Prostate gland (tissue), 2 donors: ENCODE data around the gene CTPS2. TPM values are rescaled to one million over a fixed set of nuclear protein-coding genes. Genes with fewer than 3 reads are reported as not detected.
"Not testable (repeated sequence)": the region's sequence is repeated elsewhere in the genome, so short reads cannot be mapped to it uniquely, and the experiment has no call there.

ENCODE experiments used
- DNase-seq: peaks from one replicate; pipeline ENCODE4 v3.0.0-alpha.2; 2019; ENCODE audit warnings: low spot score
- H3K27ac ChIP-seq, 2 donors: fragments of 200-600 bp; sonication (generic); 2 replicates each; pipeline ENCODE4 v1.5.1; 2017 to 2019
- H3K27me3 ChIP-seq: fragments of 200-600 bp; sonication (generic); replicated peaks from 2 replicates; pipeline ENCODE4 v1.5.1; 2019; ENCODE audit not compliant: insufficient read depth
- H3K36me3 ChIP-seq, 2 donors: fragments of 200-600 bp; sonication (generic); 1 replicate in 1 of 2; 2 replicates in 1 of 2; pipeline versions ENCODE4 v1.5.1 to v1.8.1; 2017 to 2019
- H3K4me1 ChIP-seq: fragments of 200-600 bp; sonication (generic); replicated peaks from 2 replicates; pipeline ENCODE4 v1.5.1; 2019
- H3K4me3 ChIP-seq, 2 donors: fragments of 200-600 bp; sonication (generic); 2 replicates each; pipeline ENCODE4 v1.5.1; 2017 to 2019
- H3K9me3 ChIP-seq: fragments of 200-600 bp; sonication (generic); 2 replicates; pipeline ENCODE4 v1.5.1; 2017
- CTCF ChIP-seq, 4 experiments: fragments of 200-600 bp in 2 of 4; fragments of 450-650 bp in 2 of 4; sonication (generic) in 2 of 4; IDR thresholded peaks; 1 replicate in 3 of 4; 2 replicates in 1 of 4; pipeline ENCODE4 v1.5.1; 2016 to 2019; ENCODE audit warnings: antibody characterized with exemption in 4 of 4, mild to moderate bottlenecking in 2 of 4, moderate library complexity in 2 of 4
- POLR2A ChIP-seq: fragments of 450-650 bp; IDR thresholded peaks from one replicate; pipeline ENCODE4 v1.6.1; 2016; ENCODE audit warnings: antibody characterized with exemption, mild to moderate bottlenecking
- POLR2AphosphoS5 ChIP-seq: sonication (generic); formaldehyde crosslinking; IDR thresholded peaks from one replicate; pipeline ENCODE4 v1.6.1; 2017; ENCODE audit warnings: antibody characterized with exemption
- WGBS: methylation state at CpG from one replicate; pipeline ENCODE4 v1.1.5; 2018; 5-methylcytosine and 5-hydroxymethylcytosine counted together
- intact Hi-C: fragments of 100-400 bp; cut with DNase I; formaldehyde crosslinking; loops from one replicate; pipeline ENCODE4 v1.14.2; 2022
- total RNA-seq, 2 donors: library from RNA; depleted of rRNA; stranded (reverse); fragments of >200 nt; gene quantifications; one replicate each; pipeline ENCODE4 v1.1.0, GENCODE V29; 2016

Gene CTPS2
- total RNA-seq, 2 donors from 2014 or later = 14.3 to 20.4 TPM

DNA sequence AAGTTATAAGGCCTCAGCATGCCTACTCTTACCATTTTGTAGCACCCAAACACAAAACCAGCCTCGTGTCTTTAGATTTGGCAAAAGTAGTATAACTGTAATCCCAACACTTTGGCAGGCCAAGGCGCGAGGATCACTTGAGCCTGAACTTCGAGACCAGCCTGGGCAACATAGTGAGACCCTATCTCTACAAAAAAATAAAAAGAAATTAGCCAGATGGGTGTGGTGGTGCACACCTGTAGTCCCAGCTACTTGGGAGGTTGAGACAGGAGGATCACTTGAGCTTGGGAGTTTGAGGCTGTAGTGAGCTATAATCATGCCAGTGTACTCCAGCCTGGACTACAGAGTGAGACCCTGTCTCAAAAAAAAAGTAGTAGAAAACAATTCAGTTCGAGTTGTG, 24.6 kb upstream of the CTPS2 start:
- H3K4me1 ChIP-seq = no peaks in the 10 kb centered on the region
- TF ChIP-seq POLR2AphosphoS5 (no peak), CTCF (IDR thresholded peaks at IDR 0.05) (no peak), POLR2A (no peak)
- no peak overlapping the region for H3K4me3 ChIP-seq
- 96% methylated on average over 5 of the region's 5 CpGs for WGBS
- H3K9me3 ChIP-seq = no peaks in the 10 kb centered on the region
- H3K36me3 ChIP-seq = no peaks in the 10 kb centered on the region
- H3K27ac ChIP-seq = no peak overlapping the region
- DNase-seq = no peak
- intact Hi-C loops = no loop called here
- H3K27me3 ChIP-seq = no peaks in the 10 kb centered on the region

- Histone ChIP-seq H3K4me1 (no peaks in the 10 kb centered on the region), H3K9me3 (no peaks in the 10 kb centered on the region), H3K27ac (no peak overlapping the region), H3K4me3 (no peak overlapping the region), H3K27me3 (no peaks in the 10 kb centered on the region), H3K36me3 (no peaks in the 10 kb centered on the region)
- intact Hi-C loops = no loop called here
- DNase-seq = no peak
- TF ChIP-seq POLR2AphosphoS5 (no peak), POLR2A (no peak), CTCF (IDR thresholded peaks at IDR 0.05) (no peak)
These were observed 20.5 kb upstream of the CTPS2 start for GRCh38 chrX:16733013-16733412.

DNA sequence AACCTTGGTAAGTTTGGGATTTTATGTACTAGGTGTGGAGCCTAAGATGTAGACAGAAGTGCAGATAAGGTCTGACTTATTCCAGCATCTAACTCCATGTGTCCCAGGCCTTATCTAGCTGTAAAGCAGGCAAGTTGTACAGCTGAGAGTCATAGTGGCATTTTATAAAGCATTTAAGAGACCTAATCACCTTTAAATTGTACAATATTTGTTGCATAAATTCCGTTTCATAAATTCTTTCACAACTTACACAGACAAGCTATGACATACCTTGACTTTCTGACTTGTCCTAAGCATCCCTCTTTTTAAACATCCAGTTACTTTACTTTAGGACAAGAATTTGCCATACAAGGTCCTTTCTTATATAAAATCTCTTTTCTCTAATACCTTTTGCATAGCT, 18.0 kb upstream of the CTPS2 start:
- no peak overlapping the region for H3K4me3 ChIP-seq
- no peak overlapping the region for H3K27ac ChIP-seq
- 100% methylated on average over 1 of the region's 1 CpG for WGBS
- H3K27me3 ChIP-seq = no peaks in the 10 kb centered on the region
- no peaks in the 10 kb centered on the region for H3K4me1 ChIP-seq
- no peak for TF ChIP-seq POLR2AphosphoS5
- TF ChIP-seq POLR2A = no peak
- TF ChIP-seq CTCF (IDR thresholded peaks at IDR 0.05) = no peak
- H3K36me3 ChIP-seq = no peaks in the 10 kb centered on the region
- DNase-seq = no peak
- intact Hi-C loops = no loop called here
- no peaks in the 10 kb centered on the region for H3K9me3 ChIP-seq

GRCh38 chrX:16727637-16728036, 15.2 kb upstream of the CTPS2 start:
- DNase-seq = no peak
- intact Hi-C loops = no loop called here
- Histone ChIP-seq H3K27me3 (no peaks in the 10 kb centered on the region), H3K4me3 (no peak overlapping the region), H3K9me3 (no peaks in the 10 kb centered on the region), H3K36me3 (no peaks in the 10 kb centered on the region), H3K27ac (no peak overlapping the region), H3K4me1 (no peaks in the 10 kb centered on the region)
- peak; percentile 5 for TF ChIP-seq POLR2AphosphoS5
- TF ChIP-seq CTCF (IDR thresholded peaks at IDR 0.05) = no peak

GRCh38 chrX:16726347-16726988, 14.0 kb upstream of the CTPS2 start:
- H3K27me3 ChIP-seq, H3K4me3 ChIP-seq, DNase-seq, H3K4me1 ChIP-seq, H3K36me3 ChIP-seq, H3K27ac ChIP-seq, H3K9me3 ChIP-seq, intact Hi-C loops: not testable (repeated sequence)
- 70% methylated on average over 5 of the region's 5 CpGs for WGBS
